ENCODE data around the gene ARHGEF28.
A peak's percentile ranks its signal among the peaks of the same experiment; 100 is the strongest.

Gene ARHGEF28

DNA sequence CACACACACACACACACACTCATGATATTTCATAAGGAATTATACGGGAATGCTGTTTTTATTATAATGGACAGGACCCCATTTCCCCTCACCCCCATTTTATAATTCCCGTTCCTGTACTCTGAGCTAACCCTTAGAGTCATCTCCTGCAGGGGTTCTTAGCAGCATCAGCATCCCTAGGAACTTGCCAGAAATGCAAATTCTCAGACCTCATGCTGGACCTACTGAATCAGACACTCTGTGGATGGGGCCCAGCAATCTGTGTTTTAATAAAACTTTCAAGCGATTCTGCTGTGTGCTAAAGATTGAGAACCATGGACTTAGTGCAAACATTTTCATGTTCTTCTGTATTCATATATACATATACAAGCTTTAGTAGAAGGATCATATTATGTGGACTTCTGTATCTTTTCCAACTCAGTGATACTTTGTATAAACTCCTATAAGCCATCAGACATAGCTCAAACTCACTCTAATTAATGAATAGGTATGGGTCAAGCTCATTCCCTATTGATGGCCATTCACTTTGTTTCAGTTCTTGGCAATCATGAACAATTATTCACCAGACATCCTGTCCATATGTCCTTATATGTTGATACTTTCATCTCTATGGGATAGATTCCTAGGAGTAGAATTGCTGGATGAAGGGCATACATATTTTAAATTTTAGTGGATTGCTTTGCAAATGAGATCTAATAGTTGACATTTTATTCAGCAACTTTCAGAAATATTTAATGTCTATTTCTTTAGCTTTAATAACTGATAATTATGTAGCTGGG is 65.5 kb downstream of the ARHGEF28 start:
- intact Hi-C loops (cut with DNase I), result no loop called here
- no peak for DNase-seq

- DNase-seq, result no peak
- intact Hi-C loops (cut with DNase I), result no loop called here
Measured at GRCh38 chr5:73692166-73692640, 66.2 kb downstream of the ARHGEF28 start.

- DNase-seq, result no peak
- intact Hi-C loops (cut with DNase I), result no loop called here
Measured at GRCh38 chr5:73692981-73693380, 67.0 kb downstream of the ARHGEF28 start.

GRCh38 chr5:73693573-73694061 is 67.6 kb downstream of the ARHGEF28 start:
- peak in 1 of 10 donors; percentile 72 for DNase-seq
- intact Hi-C loops (cut with DNase I), result no loop called here

DNA sequence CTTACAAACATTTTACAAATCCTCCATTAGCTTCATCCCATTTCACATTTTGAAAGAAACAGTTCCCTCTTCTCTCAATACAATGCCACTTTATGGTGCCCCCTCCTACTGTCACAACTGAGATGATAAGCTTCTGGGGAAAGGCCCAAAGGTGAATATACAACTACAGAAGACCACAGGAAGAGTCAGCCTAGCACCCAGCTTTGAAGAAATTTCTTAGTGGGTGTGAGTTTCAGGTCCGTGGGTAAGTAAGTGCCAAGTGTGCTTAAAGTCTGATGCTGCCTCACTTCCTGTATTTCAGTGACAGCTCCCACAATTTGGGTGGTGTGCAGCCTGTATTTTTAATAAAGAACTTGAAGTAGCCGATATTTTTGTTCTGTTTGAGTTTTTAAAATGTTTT is 68.1 kb downstream of the ARHGEF28 start:
- intact Hi-C loops (cut with DNase I), result no loop called here
- no peak for DNase-seq

DNA sequence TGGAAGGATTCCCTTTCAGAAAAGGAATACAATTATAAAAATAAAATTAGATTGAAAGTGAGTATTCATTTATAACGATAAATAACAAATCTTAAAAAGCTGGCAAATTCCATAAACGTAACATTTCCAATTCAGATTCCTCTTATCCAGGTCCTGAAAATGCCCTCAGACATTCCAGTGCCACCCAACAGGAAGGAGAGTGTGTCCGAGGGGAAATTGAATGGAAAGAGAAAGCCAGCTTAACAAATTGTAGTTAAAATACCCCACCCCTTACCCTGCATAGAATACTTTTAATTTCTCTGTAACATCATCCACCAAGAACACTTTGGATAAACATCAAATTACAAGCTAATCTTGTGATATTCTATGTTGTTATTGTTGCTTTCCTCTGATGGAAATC is 72.0 kb downstream of the ARHGEF28 start:
- intact Hi-C loops (cut with DNase I), result no loop called here

DNA sequence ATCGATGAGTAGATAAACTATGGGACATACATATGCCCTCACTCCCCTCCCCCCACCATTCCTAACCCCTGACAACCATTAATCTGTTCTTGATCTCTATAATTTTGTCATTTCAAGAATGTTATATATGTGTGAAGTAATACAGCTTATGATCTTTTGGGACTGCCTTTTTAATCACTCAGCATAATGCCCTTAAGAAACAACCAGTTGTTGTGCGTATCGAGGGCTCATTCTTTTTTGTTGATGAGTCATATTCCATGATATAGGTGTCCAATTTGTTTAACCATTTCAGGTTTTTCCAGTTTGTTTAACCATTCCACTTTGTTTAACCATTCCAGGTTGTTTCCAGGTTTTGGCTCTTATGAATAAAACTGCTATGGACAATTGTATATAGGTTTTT is 75.6 kb downstream of the ARHGEF28 start:
- intact Hi-C loops (cut with DNase I), result loop anchor here (2.0 kb wide), 1 partner anchor 25 kb away; no protein-coding TSS in a partner anchor
- no peak for DNase-seq

More for the DNA sequence above, 72.0 kb downstream of the ARHGEF28 start:
- DNase-seq, result no peak

- intact Hi-C loops (cut with DNase I), result no loop called here
- DNase-seq, result no peak
Measured at GRCh38 chr5:73702534-73702933, 76.5 kb downstream of the ARHGEF28 start.

DNA sequence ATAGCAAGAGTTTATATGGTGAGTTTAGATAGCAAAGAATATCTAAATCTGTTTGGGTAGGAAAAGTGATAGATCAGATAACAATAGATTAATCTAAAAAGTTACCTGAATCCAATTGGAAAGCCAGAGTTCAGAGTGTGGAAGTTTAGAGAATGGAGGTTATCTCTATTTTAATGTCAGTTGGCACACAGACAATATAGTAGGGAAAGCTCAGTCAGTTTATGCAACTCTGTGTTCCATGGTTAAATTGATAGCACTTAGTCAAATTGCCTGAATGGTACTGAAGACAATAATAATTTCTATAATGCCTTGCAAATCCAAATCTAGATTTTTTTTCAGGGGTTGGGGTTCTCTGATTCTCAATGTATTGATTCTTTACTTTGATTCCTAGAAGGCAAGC is 77.0 kb downstream of the ARHGEF28 start:
- DNase-seq, result no peak
- intact Hi-C loops (cut with DNase I), result no loop called here

DNA sequence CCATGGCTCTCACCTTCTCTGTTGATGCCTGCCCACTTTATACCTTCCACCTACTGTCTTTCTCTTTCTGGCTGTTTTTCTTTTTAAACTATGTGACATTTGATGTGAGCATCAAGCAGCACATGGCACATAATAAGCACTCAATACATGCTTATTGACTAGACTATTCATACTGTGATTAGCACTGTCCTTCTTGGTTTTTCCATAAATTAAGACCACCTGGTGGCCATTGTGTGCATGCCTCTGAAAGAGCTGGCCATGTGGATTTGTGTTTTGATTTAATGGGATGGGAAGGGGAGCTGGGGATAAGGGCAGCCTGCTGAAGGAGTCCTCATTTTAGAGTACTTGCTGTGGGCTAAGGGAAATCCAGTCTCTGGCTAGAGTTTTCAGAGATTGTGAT is 79.4 kb downstream of the ARHGEF28 start:
- intact Hi-C loops (cut with DNase I), result no loop called here
- DNase-seq, result no peak

GRCh38 chr5:73706963-73707362 is 81.0 kb downstream of the ARHGEF28 start:
- DNase-seq, result no peak
- intact Hi-C loops (cut with DNase I), result no loop called here

DNA sequence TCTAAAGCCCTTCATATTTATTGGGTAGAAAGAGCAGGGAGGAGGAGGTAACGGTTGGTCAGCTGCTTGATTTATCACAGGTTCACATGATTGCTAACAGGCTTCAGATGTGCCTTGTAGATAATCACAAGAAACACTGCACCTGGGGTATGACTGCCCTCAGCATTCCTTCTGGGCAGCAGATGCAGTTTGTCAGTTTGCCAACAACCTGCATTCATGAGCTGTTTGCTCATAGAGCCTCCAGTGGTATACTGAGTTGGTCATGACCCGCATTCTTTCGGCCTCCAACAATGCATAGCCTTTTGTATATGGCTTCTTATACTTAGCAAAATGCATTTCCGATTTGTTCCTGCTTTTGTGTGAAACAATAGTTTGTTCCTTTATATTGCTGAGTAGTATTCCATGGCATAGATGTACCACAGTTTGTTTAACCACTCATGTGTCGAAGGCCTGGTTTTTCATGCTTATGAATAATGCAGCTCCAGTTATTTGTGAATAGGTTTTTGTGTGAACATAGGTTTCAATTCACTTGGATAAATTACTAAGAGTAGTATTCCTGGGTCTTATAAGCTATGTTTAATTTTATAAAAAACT is 83.6 kb downstream of the ARHGEF28 start:
- DNase-seq, result no peak
- intact Hi-C loops (cut with DNase I), result no loop called here

- DNase-seq, result no peak
- intact Hi-C loops (cut with DNase I), result no loop called here
Measured at GRCh38 chr5:73716284-73716808, 90.3 kb downstream of the ARHGEF28 start.

DNA sequence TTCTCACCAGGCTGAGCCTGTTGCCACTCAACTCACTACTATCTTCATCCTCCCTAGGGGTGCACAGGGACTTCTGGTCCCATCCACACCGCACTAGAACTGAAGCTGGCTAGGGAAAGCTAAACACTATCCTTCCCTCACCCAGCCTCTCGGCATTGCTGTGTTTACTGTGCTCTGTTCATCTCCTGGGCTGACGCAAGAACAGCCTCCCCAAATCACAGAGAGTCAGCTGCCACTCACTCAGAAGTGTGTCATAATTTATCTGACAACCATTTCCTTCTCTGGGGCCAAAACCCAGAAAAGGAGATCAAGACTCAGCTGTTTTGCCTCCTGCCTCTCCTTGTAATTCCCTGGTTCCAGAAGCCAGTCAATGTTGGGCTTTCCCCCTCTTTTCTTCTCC is 92.8 kb downstream of the ARHGEF28 start:
- no peak for DNase-seq
- intact Hi-C loops (cut with DNase I), result no loop called here

DNA sequence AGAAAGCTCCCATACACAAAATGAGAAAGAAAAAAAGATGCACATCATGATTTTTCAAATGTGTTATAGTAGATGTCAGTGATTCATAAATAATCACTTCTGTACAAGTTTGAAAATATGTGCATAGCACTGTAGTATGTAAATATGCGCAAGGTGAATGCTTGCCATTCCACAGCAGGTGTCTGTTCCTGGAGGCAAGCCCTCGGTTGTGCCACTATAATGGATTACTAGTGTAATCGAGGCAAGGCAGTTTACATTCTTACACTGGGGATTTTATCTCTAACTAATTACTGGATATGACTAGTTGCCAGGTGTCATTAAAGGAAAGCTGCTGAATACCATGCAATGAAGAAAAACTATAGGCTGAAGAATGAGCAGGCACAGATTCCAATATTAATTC is 93.6 kb downstream of the ARHGEF28 start:
- no peak for DNase-seq
- intact Hi-C loops (cut with DNase I), result no loop called here

- intact Hi-C loops (cut with DNase I), result no loop called here
- no peak for DNase-seq
Measured at GRCh38 chr5:73722231-73722630, 96.2 kb downstream of the ARHGEF28 start.

DNA sequence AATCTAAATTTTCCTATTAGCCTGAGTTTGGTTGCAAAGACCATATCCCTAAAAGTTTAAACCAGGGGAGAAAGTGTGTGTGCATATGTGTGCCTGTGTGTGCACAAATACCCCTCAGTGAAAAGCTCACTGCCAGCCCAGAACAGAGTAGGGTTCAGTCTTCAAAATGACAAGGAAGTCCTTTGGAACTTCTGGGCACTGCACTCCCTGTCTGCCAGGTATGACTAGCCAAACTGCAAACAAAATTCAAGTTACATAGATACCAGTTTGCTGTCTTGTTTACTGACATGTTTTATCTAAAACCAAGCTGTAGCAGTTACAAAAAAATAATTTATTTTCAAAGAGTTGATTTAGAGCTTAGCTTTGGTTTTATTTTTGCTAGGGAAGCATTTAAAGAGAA is 100.1 kb downstream of the ARHGEF28 start:
- intact Hi-C loops (cut with DNase I), result no loop called here

DNA sequence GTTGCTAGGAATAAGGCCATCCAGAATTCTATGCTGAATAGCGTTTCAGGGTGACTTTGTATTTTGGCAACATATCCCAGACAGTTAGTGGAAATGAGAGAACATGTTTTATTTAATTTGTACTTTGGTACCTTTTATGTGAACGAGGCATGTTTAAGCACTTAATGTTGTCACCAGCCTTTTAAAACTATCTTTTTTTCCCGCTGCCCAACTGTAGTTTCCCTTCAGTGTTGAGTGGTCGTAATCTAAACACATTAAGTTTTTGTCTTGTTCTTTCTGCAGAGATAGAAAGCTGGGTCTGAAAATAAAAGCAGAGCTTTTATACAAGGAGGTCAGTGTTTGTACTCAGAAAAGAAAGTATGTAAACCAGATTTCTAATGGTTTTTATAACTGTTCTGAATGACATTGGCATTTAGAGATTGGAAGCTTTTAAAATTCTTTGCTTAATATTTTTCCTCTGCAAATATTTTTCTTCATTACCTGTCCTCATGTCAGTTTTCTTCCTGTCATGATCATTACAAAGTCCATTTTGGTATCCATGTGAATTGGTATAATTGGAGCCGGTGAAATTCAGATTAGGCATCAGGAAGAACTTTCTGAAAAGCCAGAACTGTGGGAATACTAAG is 100.7 kb downstream of the ARHGEF28 start:
- DNase-seq, result no peak
- intact Hi-C loops (cut with DNase I), result no loop called here

More for the DNA sequence above, 100.1 kb downstream of the ARHGEF28 start:
- no peak for DNase-seq

GRCh38 chr5:73727470-73727869 is 101.5 kb downstream of the ARHGEF28 start:
- no peak for DNase-seq
- intact Hi-C loops (cut with DNase I), result no loop called here

GRCh38 chr5:73728493-73729273 is 102.7 kb downstream of the ARHGEF28 start:
- intact Hi-C loops (cut with DNase I), result no loop called here
- DNase-seq, result no peak

Measured in posterior cingulate gyrus (tissue), 11 donors.